HL-60/S4 treated with retinoic acid at 250 ng/mL for 4 days and 3 days (cell line): Measurements from ENCODE around the gene CFAP119.
"Not testable (repeated sequence)": the region's sequence is repeated elsewhere in the genome, so short reads cannot be mapped to it uniquely, and the experiment has no call there.

ENCODE experiments used
- in situ Hi-C: fragments of 300-500 bp; cut with MboI; formaldehyde crosslinking; loops from 2 replicates; pipeline ENCODE4 v1.7.0; 2022; ENCODE audit warnings: low sequenced_read_pairs

CFAP119 gene

DNA sequence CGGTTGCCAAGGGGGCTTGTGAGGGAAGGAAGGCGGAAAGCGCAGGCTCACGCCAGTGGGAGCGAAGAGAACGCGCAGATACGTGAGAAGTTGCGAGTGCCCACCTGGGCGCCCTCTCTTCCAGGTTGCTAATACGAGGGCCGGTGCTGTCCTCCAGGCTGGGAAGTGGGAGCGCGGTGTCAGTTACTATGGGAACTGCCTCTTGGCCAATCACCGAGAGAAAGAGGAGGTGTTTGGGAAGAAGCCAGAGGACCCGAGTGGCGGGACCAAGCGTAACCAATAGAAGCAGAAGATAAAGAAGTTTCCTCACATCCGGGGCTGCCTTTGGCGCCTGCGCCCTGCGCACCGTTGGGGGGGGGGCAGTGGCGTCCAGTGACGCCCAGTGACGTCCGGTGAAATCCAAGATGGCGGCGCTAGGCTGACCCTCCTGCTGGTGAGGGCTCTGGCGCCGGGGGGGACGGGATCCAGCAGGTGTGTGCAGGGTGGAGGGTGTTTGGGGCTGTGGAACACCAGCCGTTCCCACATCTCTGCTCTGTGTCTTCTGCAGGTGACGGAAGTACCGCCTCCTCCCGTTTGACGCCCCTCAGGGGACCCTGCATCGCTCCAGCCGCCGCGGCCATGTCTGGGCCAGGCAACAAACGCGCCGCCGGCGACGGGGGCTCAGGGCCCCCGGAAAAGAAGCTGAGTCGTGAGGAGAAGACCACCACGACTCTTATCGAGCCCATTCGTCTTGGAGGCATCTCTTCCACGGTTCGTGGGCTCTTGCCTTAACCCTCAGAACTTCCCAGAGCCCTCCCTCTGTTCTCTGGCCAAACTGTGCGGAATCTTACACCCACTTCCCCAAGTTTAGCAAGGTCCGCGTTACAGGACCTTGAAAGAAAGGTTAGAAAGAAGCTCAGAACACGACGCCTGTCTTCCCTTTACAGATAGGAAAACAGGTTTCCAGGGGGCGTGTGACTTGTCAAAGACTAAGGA lies at the start of gene CFAP119, which contains the start of gene RNF40:
Gene CFAP119 (minus strand): TSS at position 135 of the 975 bp plus-strand sequence. CDS start 314 bp downstream, outside the sequence.
Gene RNF40 (plus strand): TSS at position 395 of the 975 bp plus-strand sequence. CDS start 224 bp downstream, at position 619.
- in situ Hi-C loops = no loop called here

DNA sequence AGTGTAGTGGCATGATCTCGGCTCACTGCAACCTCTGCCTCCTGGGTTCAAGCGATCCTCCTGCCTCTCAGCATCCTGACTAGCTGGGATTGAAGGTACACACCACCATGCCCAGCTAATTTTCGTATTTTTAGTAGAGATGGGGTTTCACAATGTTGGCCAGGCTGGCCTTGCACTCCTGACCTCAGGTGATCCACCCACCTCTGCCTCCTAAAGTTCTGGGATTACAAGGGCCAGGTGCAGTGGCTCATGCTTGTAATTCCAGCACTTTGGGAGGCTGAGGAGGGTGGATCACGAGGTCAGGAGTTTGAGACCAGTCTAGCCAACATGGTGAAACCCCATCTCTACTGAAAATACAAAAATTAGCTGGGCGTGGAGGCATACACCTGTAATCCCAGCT lies 47.8 kb upstream of the CFAP119 start:
- in situ Hi-C loops = not testable (repeated sequence)

DNA sequence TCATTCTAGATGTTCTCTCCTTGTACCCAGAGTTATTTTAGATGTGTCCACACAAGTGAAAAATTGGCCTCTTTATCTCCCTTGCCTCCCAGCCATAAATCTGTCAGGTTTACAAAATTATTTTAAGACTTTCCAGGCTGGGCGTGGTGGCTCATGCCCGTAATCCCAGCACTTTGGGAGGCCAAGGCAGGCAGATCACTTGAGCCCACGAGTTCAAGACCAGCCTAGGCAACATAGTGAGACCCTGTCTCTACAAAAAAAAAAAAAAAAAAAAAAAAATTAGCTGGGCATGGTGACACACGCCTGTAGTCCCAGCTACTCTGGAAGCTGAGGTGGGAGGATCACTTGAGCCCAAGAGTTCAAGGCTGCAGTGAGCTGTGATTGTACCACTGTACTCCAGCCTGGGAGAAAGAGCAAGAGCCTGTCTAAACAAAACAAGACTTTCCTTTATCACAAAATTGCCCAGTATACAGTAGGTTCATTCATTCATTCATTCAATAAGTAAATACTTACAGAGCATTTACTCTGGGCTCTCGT lies 47.1 kb upstream of the CFAP119 start:
- in situ Hi-C loops = not testable (repeated sequence)

DNA sequence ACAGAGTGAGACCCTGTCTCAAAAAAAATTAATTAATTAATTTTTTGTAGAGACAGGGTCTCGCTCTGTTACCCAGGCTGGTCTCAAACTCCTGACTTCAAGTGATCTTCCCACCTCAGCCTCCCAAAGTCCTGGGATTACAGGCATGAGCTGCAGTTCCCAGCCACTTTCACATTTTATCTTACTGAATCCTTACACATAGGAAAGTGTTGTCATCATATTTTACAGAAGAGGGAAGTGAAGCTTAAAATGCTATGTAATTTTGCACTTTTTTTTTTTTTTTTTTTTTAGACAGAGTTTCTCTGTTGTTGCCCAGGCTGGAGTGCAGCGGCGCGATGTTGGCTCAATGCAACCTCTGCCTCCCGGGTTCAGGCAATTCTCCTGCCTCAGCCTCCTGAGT lies 46.3 kb upstream of the CFAP119 start:
- in situ Hi-C loops = no loop called here

DNA sequence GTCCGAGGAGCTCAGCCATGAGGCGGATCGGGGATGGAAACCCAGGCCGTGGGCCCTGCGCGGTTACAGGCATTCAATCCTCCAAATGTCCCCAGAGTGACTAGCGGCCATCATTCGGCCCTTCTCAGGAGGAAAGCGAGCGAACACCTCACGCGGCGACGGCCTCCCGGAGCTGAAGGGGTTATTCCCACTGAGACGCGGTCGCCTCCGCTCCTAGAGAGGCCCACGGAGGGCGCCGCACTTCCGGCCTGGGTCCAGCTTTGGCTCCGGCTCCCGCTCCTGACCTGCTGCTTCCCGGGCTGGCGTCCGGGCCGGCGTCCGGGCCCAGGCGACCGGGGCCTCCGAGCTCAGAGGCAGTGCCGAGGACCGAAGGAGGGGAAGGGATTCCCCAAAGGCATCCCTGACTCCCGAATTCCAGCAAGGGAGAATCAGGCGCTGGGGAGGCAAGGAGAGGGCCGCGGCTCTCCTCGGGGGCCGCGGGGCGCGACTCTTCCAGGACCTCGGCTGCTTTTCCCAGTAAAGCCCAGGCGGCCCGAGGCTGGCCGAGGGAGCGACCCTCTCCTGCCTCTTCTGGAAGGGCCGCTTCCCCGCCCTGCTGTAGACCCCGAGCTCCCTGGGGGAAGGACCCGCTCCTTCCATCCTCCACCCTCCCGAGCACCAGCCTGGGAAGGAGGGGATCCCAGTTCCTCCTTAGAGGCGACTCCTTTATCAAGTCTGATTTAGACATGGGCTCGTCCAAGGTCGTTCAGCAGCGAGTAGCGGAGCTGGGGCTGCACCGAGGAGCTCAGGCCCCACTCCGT lies 43.7 kb upstream of the CFAP119 start:
- in situ Hi-C loops = no loop called here

DNA sequence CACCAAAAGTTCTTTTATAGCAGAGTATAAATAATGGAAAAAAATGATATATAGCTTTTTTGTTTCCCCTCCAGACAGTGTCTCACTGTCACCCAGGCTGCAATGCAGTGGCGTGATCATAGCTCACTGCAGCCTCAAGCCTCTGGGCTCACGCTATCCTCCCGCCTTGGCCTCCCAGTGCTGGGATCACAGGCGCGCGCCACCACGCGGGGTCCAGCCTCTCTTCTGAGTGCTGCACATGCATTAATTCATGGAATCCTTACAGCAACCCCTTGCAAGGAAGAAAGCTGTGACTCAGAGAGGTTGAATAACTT lies 43.2 kb upstream of the CFAP119 start:
- in situ Hi-C loops = no loop called here

DNA sequence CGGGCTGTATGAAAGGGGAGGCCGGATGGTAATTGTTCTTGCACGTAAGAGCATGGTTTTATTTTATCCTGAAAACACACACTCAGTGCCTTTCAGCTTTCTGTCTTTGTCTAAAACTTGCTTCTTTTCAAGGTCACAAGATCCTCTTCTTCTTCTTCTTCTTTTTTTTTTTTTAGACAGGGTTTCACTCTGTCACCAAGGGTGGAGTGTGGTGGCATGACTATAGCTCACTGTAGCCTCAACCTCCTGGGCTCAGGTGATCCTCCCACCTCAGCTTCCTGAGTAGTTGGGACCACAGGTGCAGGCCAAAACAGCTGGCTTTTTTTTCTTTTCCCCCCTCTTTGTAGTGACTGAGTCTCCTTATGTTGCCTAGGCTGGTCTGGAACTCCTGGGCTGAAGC lies 41.1 kb upstream of the CFAP119 start:
- in situ Hi-C loops = no loop called here

DNA sequence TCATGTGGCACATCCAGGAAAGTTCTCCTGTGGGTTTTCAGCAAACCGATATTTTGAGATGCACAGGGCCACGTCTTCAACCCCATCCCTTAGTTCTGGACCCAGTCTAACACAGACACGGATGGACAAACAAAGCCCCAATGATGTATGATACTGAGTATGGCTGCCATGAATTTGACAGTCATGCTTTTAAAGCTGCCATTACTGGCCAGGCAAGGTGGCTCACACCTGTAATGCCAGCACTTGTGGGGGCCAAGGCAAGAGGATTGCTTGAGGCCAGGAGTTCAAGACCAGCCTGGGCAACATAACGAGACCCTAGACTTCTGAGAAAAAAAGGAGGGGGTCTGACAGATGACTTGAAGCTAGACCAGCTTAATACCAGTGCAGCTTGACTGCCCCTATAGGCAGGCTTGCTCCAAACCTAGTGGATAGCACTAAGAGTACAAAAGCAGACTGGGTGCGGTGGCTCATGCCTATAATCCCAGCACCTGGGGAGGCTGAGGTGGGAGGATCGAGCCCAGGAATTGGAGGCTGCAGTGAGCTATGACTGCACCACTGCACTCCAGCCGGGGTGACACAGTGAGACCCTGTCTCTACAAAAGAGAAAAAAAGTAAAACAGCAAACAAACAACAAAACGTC lies 35.9 kb upstream of the CFAP119 start:
- in situ Hi-C loops = no loop called here

DNA sequence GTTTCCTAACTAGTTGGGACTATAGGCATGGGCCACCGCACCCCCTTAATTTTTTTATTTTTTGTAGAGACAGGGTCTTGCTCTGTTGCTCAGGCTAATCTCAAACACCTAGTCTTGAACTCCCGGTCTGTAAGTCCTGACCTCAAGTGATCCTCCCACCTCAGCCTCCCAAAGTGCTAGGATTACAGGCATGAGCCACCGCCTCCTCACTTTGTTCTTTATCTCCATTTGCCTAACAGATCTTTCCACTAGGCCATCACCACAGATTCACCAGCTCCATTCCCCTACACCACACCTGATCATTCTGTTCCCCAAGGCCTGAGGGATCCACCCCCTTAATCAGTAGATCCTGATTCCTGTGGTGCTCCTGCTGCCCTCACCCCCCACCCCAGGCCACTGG lies 32.8 kb upstream of the CFAP119 start:
- in situ Hi-C loops = no loop called here

DNA sequence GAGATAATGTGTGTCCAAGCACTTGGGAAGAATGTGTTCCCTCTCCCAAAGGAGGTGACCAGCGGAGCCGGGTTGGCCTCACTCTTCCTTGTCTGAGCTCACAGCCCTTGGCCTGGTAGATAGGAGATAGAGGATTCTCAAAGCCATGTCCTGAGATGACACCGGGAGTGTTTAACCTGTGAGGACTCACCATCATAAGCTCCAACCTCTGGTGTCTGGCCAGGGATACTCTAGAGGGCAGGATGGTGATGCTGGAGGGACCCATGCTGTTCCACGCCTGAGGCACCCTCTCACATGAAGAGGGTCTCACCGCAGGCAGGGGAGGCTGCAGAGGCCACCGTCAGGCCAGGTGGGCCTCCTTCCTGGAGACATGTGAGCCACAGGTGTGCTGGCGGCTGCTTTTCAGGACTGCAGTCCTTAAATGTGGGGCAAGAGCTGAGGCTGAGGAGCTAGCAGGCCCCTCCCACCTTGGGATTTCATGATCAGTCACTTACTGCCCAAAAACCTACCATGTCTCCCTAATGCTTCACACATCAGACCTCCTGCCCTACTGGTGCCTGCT lies 31.7 kb upstream of the CFAP119 start:
- in situ Hi-C loops = no loop called here

DNA sequence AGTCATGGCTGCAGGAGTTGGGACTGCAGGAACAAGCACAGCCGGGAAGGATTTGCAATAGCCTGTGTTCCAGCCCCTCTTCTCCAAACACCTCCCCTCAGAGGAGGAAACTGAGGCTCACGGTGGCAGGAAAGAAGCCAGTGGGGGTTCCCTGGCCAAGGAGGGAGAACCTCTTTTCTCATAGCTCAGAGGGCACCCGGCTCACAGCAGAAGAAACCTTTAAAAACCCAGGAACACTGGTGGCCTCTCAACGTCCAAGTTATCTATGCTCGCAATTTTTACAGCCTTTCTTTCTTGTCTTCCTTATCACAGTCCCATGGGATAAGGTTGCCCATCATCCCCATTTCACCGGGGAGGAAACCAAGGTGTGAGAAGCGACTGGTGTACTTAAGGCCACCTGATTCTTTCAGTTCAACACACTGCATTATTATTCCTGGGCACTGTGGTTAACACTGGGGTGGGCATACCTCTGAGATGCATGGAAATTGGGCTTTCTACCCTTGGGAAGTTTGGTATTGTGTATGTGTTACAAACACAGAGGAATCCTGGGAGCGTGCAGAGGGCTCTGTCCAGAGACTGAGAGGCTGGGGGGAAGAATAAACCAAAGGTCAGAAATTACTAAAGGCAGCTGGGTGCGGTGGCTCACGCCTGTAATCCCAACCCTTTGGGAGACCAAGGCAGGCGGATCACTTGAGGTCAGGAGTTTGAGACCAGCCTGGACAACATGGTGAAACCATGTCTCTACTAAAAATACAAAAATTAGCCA lies 25.9 kb upstream of the CFAP119 start:
- in situ Hi-C loops = no loop called here

DNA sequence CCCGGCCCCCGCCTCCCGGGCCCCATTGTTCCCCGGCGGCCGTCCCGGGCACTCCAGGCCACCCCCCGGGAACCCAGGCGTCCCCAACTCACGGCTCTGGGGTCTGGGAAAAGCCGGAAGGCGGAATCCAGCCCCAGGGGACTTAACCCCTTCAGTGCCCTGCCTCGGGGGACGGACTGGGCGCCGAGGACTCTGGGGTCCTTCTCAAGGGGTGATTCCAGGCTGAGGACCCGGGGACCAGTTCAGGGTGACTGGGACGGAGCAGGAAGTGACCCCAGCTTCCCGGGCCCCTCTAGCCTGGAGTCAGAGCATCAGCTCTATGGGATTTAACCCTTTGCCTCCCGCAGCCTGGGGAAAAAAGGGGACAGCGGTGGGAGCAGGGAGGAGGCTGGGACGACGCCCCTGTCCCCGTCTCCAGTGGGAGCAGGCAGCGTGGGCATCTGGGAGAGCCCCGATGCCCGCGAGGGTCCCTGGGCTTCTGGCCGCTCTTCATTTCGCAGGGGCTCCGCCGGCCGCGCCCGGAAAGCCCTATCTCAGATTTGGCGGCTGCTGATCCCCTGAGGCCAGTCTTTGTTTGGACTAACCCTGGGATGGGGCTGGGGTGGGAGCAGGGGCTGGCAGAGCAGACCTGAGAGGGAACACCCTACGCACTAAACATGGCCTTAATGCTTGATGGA lies 25.2 kb upstream of the CFAP119 start, which contains the start of gene ZNF629:
Gene ZNF629 (minus strand): TSS at position 270 of the 677 bp plus-strand sequence. CDS start 2,723 bp downstream, outside the sequence.
- in situ Hi-C loops = no loop called here

DNA sequence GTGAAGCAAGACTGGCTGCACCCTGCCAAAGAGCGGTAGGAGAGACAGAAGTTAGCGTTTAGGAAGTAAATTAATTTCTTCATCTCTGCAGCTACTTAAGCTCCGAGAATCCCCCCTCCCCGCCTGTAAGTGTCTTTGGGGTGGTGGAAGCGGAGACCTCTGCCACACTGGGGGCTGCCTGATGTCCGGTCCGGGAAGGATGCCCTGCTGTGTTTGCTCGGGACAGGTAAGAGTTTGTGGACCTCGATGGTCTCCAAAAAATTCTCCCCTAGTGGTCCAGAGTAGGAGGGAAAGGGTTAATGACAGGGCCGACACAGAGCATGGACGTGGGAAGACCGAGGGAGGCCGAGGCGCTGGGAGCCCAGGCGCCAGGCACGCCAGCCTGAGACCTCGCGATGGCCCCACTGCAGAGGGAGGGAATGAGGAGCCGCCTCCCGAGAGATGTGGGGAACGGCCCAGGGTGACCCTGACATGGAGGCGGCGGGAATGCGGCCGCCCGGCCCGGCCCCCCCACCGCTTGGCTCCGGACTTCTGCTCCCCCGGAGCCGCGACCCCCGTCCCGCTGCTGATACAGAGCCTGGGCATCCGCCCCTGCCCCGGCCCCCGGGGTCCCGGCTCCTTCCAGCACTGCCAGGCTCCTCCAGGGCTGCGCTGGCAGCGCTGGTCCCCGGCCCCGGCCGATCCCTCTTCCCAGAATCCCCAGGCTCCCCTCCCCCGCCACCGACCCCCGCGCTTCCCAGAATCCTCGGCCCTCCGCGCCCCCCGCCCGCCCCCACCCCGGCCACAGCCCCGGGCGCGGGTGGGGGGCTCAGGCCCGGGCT lies 24.5 kb upstream of the CFAP119 start:
- in situ Hi-C loops = no loop called here

DNA sequence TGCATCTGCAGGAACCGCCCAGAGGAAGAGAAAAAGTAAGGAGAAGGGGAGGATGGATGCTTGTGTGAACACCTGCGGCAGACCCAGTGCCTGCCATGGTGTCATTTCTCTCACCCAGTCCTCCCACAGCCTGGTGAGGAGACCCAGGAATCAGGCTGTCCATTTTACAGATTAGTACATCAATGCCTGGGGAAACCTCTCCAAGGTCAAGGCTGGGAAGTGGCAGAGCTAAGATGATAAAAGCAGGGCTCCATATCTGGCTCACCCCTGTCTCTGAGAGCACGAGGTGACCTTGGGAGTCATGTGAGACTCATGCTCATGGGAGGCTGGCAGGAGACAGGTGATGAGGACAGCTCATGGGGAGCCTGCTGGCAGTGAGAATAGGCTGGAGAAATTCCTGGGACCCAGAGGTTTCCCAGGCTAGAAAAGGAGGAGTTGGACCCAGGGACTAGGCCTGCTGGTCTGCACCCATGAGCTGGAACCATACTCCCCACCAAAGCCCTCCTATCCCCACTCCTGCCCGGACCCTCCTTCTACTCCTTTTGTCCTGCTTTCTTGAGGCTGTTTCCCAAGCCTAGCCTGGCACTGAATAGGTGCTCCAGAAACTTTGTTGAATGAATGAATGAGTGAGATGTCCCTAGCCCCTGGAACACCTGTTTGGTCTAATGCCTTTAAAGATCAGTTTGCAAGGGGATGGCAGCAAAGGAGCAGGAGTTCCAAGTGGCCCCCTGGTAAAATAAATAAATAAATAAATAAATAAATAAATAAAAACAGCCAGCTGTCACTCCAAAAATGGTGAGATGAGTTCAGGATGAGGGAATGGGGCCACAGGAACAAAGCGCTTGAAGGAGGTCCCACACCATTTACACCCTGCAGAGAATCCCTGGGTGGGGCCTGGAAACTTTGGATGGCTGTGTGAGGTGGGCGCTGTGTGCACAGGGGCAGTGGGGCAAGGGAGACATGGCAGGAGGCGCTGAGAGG lies 23.6 kb upstream of the CFAP119 start:
- in situ Hi-C loops = no loop called here

DNA sequence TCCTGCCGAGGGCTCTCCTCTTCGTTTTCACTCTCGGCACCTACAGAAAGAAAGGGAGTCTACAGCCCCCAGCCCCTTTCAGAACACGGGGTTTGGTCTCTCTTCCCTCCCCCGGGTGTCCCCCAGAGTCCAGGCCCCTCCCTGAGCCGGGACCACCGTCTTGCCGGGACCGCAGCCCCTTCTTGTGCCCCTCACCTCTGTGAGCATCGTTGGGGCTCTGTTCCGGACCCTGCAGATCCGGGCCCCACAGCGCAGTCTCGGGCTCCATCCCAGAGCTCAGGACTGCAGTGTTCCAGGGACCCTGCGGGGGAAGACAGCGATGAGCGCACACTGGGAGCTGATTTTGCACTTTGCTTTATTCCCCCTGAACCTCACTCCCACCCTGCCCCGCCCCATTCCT lies 22.4 kb upstream of the CFAP119 start:
- in situ Hi-C loops = no loop called here

DNA sequence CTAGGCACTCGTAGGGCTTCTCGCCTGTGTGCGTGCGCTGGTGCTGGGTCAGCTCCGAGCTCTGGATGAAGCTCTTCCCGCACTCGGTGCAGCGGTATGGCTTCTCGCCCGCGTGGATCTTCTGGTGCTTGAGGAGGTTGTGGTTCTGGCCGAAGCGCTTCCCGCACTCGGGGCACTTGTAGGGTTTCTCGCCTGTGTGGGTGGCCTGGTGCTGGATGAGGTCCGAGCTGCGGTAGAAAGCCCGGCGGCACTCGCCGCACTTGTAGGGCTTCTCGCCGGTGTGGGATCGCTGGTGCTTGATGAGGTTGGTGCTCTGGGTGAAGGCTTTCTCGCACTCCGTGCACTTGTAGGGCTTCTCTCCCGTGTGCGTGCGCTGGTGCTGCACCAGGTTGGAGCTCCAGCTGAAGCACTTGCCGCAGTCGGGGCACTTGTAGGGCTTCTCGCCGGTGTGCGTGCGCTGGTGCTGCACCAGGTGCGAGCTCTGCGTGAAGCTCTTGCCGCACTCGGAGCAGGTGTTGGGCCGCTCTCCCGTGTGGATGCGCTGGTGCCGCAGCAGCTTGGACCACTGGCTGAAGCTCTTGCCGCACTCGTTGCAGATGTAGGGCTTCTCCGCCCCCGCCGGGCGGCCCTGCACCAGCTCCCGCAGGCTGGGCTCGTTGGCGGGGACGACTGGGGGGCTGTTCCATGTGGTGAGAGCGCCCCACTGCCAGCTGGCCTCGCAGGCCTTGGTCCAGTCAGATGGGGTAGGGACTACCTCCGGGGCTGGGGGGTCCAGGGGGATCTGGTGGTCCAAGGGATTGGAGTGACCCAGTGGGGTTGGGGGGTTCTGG lies 21.6 kb upstream of the CFAP119 start:
- in situ Hi-C loops = no loop called here
